ENCODE data around the gene PLEKHM3.

PLEKHM3 gene

DNA sequence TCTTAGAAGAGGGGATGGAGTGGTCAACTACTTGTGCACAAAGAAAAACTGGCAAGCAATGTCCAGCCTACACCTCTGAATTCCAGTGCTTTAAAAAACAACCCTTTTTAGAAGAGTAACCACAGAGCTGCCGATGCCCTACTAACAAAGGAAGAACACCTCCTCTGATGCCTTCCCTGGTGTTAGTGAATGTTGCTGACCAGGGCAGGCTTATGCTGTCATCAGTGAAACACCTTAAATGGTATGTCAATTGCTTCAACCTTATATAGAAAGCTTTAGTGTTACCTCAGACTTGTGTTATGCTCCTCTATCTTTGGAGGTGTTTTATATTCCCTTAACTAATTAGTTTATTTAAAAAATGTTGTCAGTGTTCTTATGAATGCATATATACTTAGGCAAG is 175.9 kb downstream of the PLEKHM3 start:
- no peak for DNase-seq (ENCODE audit: low read depth)

DNA sequence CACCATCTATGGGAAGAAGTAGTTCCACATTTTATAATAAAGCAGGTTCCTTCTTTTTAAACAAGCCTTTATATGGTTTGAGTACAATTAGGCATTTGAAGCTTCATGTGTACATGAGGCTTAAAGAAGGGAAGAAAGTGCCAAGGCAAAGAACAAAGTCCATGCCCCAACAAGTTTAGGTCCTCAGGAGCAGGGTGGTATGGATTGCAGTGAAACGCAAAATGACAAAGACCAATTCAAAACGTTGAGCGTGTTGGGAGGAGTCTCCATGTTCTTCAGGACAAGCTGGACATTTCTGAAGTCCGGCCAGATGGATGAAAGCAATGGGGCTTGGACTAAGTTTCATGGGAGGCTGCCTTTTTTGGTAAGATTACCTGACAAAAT is 176.8 kb downstream of the PLEKHM3 start:
- DNase-seq (ENCODE audit: low read depth), result no peak

GRCh38 chr2:207847807-207848544 is 177.4 kb downstream of the PLEKHM3 start:
- DNase-seq (ENCODE audit: low read depth), result no peak

GRCh38 chr2:207847098-207847806 is 178.1 kb downstream of the PLEKHM3 start:
- no peak for DNase-seq (ENCODE audit: low read depth)

- DNase-seq (ENCODE audit: low read depth), result no peak
Observed at GRCh38 chr2:207845202-207845864, 180.0 kb downstream of the PLEKHM3 start.

DNA sequence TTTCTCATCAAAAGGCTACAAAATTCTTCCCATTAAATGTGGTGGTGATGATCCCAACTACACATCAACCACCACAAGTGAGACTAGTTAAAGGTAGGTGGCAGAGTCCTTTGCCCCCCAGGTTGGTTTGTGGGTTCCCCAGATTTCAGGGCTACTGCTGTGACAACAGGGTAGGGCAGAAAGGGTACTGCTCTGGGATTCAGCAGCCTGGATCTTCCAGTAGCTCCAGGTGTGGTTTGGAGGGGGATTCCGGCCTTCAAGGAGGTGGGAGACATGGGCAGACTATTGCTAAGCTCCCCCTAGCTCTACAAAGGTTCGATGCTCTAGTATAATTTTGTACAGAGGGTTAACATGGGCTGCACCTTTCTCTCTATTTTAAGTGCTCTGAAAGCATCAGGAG is 180.7 kb downstream of the PLEKHM3 start:
- DNase-seq (ENCODE audit: low read depth), result no peak

GRCh38 chr2:207840101-207840500 is 185.2 kb downstream of the PLEKHM3 start:
- no peak for DNase-seq (ENCODE audit: low read depth)

GRCh38 chr2:207839575-207839974 is 185.8 kb downstream of the PLEKHM3 start:
- no peak for DNase-seq (ENCODE audit: low read depth)

GRCh38 chr2:207839028-207839427 is 186.3 kb downstream of the PLEKHM3 start:
- no peak for DNase-seq (ENCODE audit: low read depth)

DNA sequence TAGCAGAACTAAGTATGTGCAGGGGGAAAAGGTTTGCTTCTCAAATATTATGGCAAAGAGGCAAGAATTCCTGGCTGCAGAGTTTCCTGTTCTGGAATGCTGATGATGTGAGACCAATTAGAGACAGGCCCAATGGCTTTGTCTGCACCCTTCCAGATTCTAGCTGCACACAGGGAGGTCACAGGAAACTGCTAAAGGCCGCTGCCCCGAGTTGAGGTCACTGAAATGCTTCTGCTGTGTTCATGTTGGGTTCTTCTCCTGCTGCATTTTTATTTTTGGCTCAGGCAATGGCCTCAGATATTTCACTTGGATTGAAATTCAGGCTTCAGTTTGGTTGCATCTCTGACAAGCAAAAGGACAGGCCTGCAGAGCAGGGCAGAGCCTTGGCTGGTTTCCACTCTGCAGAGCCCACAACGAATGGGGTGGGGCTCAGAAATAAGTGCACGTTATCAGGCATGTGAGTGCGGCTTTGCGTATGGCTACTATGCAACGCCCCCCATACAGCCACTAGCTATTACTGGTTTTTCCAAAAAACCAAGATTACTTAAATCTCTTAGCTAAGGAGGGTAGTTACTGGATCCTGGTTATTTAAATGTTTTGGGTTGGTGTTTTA is 188.7 kb downstream of the PLEKHM3 start:
- no peak for DNase-seq (ENCODE audit: low read depth)

- no peak for DNase-seq (ENCODE audit: low read depth)
Observed at GRCh38 chr2:207835805-207836204, 189.5 kb downstream of the PLEKHM3 start.

- no peak for DNase-seq (ENCODE audit: low read depth)
Observed at GRCh38 chr2:207833251-207833751, 192.0 kb downstream of the PLEKHM3 start.

DNA sequence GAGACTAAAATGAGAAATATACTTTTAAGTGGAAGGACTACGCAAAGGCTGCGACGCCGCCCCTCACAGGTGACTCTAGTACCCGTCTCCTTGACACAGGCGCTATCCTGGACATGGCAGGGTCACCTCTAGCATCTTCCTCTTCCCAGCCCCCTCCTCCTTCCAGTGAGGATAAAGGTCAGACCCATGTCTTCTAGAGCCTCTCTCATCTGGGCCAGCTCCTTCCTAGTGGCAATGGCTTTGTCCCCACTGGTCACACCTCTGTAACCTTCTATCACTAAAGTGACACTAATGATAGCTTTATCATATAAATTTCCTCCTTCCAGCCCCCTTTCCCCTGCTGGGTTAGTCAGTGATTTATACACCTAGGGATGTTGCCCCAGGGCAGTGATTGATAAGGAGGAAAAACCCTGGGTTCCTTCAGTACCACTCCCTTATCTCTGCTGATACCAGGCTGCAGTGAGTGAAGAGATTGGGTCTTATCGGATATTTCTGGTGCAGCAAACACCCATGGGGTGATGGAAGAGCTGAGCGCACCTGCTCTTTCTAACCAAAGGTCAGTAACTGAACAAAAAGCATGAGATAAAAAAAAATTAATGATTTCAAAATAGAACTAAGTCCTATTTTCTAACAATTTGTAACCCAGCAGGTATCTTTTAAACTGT is 193.6 kb downstream of the PLEKHM3 start:
- DNase-seq (ENCODE audit: low read depth), result no peak

DNA sequence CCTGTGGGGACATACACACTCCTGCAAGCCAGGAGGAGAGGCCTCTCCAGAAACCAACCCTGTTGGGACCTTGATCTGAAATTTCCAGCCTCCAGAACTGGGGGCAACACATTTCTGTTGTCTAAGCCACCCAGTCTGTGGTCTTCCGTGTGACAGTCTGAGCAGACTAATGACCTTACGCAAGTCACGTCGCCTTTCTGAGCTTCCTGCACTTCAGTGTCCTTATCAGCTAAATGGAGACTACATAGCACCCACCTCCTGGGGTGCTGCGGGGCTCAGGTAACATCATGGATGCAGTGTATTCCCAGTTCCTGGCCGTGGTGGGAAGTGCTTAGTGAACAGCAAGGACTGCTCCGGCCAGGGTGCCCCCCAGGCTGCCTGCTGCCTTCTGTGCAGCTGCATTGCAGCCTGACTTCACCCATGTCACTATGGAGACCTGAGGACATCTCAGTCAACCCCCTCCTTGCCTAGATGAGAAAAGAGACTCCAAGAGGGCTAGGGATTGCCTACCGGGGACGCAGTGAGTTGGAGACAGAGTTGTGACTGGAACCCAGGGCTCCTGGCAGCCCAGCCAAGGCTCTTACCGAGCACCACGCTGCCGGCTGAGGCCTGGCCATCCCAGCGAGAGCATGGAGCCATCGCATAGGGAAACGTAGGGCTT is 194.4 kb downstream of the PLEKHM3 start:
- DNase-seq (ENCODE audit: low read depth), result no peak

- no peak for DNase-seq (ENCODE audit: low read depth)
Observed at GRCh38 chr2:207828361-207829057, 196.8 kb downstream of the PLEKHM3 start.

GRCh38 chr2:207825978-207826377 is 199.3 kb downstream of the PLEKHM3 start:
- no peak for DNase-seq (ENCODE audit: low read depth)

GRCh38 chr2:207825045-207825954 is 200.0 kb downstream of the PLEKHM3 start:
- DNase-seq (ENCODE audit: low read depth), result no peak

DNA sequence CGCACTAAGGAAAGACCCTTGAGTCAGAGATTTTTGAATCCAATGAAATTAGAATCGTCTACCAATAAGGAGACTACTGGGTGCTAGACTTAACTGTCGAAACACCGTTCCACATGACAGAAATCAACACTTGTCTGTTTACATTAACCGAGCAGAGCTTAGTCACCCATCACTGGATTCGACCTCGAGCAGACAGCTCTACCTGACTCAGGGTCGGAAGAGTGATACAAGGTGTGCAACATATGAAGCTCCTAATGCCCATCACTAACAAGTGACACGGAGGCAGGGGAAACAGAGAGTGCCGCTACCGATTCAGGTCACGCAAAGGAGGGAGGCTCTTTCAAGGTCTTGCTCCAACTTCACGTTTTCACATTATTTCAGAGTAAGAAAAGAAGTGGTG is 201.5 kb downstream of the PLEKHM3 start:
- no peak for DNase-seq (ENCODE audit: low read depth)
